Sigmoid colon (tissue), 4 donors: Measurements from ENCODE around the gene IKZF4.

Source experiments
- CTCF ChIP-seq, 4 experiments: fragments of 450-650 bp in 3 of 4; fragments of 200-600 bp in 1 of 4; IDR thresholded peaks; one replicate each; pipeline ENCODE4 v1.5.1; 2016 to 2019; ENCODE audit warnings: antibody characterized with exemption in 4 of 4, mild to moderate bottlenecking in 3 of 4, moderate library complexity in 2 of 4
- EP300 ChIP-seq, 4 donors: sonication (generic); formaldehyde crosslinking; IDR thresholded peaks; one replicate each; pipeline ENCODE4 v1.6.1; 2017; ENCODE audit warnings: antibody characterized with exemption in 4 of 4
- POLR2AphosphoS5 ChIP-seq, 4 donors: sonication (generic); formaldehyde crosslinking; IDR thresholded peaks; one replicate each; pipeline ENCODE4 v1.6.1; 2017; ENCODE audit warnings: antibody characterized with exemption in 4 of 4

- TF ChIP-seq EP300 (IDR thresholded peaks at IDR 0.05): no peak
- no peak for TF ChIP-seq CTCF (IDR thresholded peaks at IDR 0.05)
- TF ChIP-seq POLR2AphosphoS5 (IDR thresholded peaks at IDR 0.05): no peak
Measured at GRCh38 chr12:56087220-56087619, 66.4 kb downstream of the IKZF4 start.
